SKM-1 treated with dmso at 0.1 percent for 144 hours (cell line): Measurements from ENCODE around the gene DSCAML1.

ENCODE experiments used
- DNase-seq: peaks from one replicate; lab custom pipeline; 2025; ENCODE audit not compliant: unreplicated experiment; lab: John Stamatoyannopoulos, UW

The DSCAML1 gene

GRCh38 chr11:117392979-117393378, 404.0 kb downstream of the DSCAML1 start:
- DNase-seq: no peak

DNA sequence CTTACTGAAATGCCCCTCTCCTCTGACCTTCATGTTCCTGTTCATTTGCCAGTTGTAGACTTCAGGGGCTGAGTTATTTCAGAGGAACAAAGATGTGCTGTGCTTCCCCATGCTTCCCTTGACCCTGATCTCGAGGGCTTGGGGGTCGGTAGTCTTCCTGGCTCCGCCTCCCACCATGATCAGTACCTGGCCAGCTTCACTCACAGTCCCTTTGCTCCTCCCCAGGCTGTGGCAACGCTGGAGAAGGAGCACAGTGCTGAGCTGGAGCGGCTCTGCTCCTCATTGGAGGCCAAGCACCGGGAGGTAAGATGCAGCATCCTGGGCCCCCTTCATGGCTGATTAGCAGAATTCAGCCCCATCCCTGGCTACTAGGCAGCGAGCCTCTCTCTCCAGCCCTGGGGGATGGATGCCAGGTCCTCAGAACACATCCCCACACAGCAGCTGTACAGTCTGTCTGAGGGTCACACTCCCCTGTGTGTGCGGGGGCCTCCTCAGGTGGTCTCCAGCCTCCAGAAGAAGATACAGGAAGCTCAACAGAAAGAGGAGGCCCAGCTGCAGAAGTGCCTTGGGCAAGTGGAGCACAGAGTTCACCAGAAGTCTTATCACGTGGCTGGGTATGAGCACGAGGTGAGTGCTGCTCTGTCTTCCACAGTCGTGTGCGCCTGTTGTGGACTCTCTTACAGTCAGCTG, 404.9 kb downstream of the DSCAML1 start:
- DNase-seq: no peak

DNA sequence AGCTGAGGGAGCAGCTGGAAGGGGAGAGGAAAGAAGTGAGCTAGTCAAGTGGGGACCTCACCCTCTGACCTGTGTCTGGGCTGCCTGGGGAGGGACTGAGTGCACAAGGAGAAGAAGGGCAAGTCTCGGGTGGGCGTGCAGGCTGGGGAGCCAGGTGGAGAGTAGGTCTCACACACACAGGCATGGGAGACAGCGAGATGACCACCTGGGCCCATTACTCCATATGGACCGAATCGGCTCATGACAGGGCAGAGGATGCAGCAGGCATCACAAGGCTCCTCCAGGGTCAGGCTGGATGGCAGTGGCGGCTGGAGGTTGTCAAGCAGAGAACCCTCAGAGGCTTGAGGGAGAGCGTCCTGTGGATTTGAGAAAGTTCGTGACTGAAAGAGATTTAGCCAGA, 405.8 kb downstream of the DSCAML1 start:
- DNase-seq: no peak

GRCh38 chr11:117390743-117391142, 406.3 kb downstream of the DSCAML1 start:
- no peak for DNase-seq

DNA sequence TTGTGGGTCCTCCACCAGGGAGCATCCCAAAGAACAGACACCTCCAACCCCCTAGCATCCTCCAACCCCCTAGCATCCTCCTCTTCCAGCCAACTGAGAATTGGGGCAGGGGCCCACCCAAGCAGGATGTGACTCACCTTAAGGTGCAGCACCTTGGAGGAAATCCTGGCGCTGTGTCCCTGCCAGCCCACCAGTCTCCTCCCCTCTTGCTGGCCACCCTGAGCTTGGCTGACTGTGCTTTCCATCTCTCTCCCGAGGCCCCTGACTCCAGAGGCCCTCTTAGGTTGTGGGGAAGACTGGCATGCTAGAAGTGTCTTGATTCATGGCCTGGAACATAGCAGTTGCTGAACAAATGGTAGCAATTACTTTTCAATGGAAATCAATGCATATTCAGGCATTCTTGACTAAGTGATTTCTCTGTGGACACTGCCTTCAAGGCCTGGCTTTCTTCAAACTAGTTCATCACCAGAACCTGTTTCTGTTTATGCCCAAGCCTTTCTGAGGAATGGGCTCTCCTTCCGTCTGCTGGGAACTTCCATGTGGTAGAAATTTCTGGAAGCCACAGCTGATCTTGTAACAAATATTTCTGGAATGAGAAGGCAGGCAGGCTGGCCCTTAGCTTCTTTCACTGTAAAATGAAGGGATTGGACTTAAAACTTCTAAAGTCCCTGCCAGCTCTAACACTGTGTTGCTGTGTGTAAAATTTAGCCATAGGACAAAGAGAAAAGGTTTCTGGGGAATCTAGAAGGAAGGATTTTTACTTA, 408.8 kb downstream of the DSCAML1 start:
- no peak for DNase-seq

DNA sequence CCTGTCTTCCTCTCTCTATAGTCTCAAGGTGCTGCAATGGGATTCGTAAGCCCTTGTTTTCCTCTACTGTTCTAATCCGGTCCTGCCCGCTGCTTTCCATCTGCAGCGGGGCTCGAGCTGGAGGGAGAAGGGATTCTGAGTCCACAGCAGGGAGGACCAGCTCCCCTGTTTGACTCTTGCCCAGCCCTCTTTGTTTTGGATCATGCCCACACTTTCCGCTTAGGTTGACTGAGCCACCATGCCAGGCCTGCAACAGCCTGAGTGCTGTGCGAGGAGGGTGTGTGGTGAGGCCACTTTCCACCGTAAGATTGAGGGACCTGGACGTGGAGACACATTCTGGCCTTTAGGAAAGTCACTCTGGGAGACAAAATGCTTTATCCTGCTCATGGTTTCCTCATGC, 411.1 kb downstream of the DSCAML1 start:
- DNase-seq: no peak

DNA sequence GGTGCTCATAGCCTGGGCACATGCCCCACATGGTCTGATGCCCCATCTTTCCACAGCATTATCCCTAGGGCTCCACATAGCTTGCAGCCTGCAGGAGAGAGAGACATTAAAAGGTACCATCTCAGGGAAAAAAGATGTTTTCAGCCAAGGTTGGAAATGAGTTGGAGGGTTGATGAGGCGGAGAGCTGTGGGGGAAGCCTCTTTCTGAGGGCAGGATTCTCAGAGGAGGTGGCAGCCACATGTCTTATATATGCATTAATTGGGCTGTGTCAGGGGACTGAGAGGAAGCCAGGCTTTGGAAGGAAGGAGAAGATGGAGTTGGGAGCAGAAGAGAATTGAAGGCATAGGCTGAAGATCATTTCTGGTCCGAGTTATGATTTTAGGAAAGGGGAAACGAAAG, 411.5 kb downstream of the DSCAML1 start:
- DNase-seq: no peak

DNA sequence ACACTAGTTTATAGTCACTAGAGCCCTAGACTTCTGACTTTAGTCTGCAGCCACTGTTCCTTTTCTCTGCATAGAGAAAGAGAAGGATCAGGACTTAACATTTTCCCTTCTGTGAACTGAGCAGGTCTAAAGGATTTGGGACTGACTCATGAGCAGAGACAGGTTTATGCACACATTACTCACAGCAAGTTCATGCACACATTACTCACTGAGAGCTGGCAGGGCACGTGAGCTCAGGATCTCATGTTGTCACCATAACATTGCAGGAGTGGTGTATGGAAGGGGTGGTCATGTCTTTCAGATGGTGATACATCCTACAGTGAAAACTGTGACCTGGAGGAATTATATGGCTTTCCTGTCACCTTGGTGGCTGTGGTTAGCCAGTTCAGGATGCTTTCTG, 413.0 kb downstream of the DSCAML1 start:
- DNase-seq: no peak

DNA sequence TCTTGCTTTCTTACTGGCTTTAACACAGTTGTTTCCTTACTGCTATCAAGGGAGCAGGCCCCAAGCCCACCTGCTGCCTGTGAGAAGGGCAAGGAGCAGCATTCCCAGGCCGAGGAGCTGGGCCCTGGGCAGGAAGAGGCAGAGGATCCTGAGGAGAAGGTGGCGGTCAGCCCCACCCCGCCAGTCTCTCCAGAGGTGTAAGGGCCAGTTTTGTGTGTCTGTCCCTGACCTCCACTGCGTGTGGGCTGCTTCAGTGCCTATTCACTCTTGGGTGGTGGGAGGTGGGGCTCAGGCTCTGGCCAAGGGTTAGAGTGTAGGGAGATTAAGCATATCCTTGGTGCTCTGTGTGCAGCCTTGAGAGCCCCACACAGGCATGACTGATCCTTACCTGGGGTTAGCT, 414.3 kb downstream of the DSCAML1 start:
- DNase-seq: no peak

GRCh38 chr11:117381481-117382387, 415.3 kb downstream of the DSCAML1 start:
- no peak for DNase-seq

- DNase-seq: no peak
Measured at GRCh38 chr11:117380676-117381075, 416.3 kb downstream of the DSCAML1 start.

DNA sequence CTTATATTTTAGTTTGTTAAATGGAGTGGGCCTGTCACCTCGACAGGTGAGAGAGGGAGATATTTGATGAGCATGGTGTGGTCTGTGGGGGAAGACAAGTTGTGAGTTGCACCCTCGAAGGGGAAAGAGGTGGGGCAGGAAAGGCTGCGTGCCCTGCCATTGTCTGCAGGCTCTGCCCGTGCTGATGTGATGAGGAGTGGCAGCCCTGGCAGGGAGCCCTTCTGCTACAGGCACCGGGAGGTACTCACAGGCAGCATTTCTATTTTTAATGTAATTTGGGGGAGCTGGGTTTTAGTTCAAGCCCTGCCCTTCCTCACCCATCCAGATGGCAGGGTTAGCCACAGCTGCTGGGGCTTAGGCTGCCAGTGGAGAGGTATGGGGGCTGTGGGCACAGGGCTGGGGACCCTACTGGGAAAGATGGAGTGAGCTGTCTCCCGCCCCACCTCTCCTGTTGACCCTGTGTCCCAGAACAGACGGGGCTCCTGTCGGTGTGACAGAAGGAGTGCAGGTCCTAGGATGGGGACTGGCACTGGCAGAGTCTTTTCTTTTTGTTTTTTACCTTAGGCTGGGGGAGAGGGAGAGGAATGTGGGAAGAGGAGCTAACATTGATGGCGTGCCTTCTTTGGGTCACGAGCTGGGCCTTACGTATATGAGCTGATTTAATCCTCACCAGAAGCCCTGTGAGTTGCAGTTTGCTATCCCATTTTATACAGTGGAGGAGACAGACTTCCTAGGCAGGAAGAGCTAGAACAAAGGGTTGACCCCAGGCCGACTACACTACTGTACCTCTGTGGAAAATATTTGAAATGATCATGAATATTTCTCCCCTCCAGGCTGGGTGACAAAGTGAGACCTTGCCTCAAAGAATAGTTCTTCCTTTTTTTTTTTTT, 417.8 kb downstream of the DSCAML1 start:
- DNase-seq: no peak
